HG02678 (cell line): Measurements from ENCODE around the gene RCAN1.

Experiments used
- ATAC-seq: cut with Tn5 transposase; IDR thresholded peaks from one replicate; pipeline ENCODE4 v1.9.1; 2021; ENCODE audit warnings: mild to moderate bottlenecking, moderate library complexity; ENCODE audit not compliant: unreplicated experiment

The RCAN1 gene

GRCh38 chr21:34602061-34602460 lies 12.9 kb downstream of the RCAN1 start:
- ATAC-seq, result no peak

GRCh38 chr21:34599534-34600101 lies 15.3 kb downstream of the RCAN1 start:
- no peak for ATAC-seq

GRCh38 chr21:34598931-34599400 lies 15.9 kb downstream of the RCAN1 start:
- no peak for ATAC-seq

GRCh38 chr21:34597406-34597805 lies 17.5 kb downstream of the RCAN1 start:
- no peak for ATAC-seq

GRCh38 chr21:34596561-34597271 lies 18.2 kb downstream of the RCAN1 start:
- ATAC-seq, result no peak

- ATAC-seq, result no peak
These were observed 19.5 kb downstream of the RCAN1 start for GRCh38 chr21:34595457-34595856.

- ATAC-seq, result no peak
These were observed 20.2 kb downstream of the RCAN1 start for GRCh38 chr21:34594566-34595234.

- no peak for ATAC-seq
These were observed 20.9 kb downstream of the RCAN1 start for GRCh38 chr21:34593954-34594531.

GRCh38 chr21:34593423-34593822 lies 21.5 kb downstream of the RCAN1 start:
- ATAC-seq, result no peak

- ATAC-seq, result no peak
These were observed 22.6 kb downstream of the RCAN1 start for GRCh38 chr21:34592120-34592955.

- ATAC-seq, result no peak
These were observed 24.4 kb downstream of the RCAN1 start for GRCh38 chr21:34590520-34590919.

- no peak for ATAC-seq
These were observed 25.2 kb downstream of the RCAN1 start for GRCh38 chr21:34589511-34590282.

- ATAC-seq, result no peak
These were observed 30.9 kb downstream of the RCAN1 start for GRCh38 chr21:34583926-34584563.

- peak; percentile 74 for ATAC-seq
These were observed 32.3 kb downstream of the RCAN1 start for GRCh38 chr21:34582506-34583150.

GRCh38 chr21:34580181-34580700 lies 34.7 kb downstream of the RCAN1 start:
- no peak for ATAC-seq

- no peak for ATAC-seq
These were observed 35.5 kb downstream of the RCAN1 start for GRCh38 chr21:34579411-34579810.

- no peak for ATAC-seq
These were observed 38.8 kb downstream of the RCAN1 start for GRCh38 chr21:34576041-34576511.

- no peak for ATAC-seq
These were observed 40.0 kb downstream of the RCAN1 start for GRCh38 chr21:34574601-34575529.
